ENCODE data around the gene PLCH2. TPM values are rescaled to one million over a fixed set of nuclear protein-coding genes. Genes with fewer than 3 reads are reported as not detected.

Gene PLCH2
- total RNA-seq, 4 donors from 2014 or later, result 1.00 to 7.3 (median 4.6) TPM

GRCh38 chr1:2471587-2472001 lies 4.5 kb upstream of the PLCH2 start:
- DNase-seq, result no peak

GRCh38 chr1:2472109-2472508 lies 4.0 kb upstream of the PLCH2 start:
- Histone ChIP-seq H3K4me3 (no peak overlapping the region), H3K9me3 (no peaks in the 10 kb centered on the region), H3K27ac (no peak overlapping the region), H3K4me1 (peaks cover 0 to 2% (median under 1%) of the 10 kb centered on the region in 4 donors), H3K36me3 (no peaks in the 10 kb centered on the region), H3K27me3 (peaks cover 30% of the 10 kb centered on the region)
- DNase-seq, result no peak
- in situ Hi-C loops (cut with MboI; ENCODE audit: low pct_ligation_motif_present in 1 of 4, low pct_unique_long_range_greater_than_20kb in 1 of 4, low sequenced_read_pairs in 3 of 4) (no loop called here), intact Hi-C loops (cut with DNase I; ENCODE audit: low total_unique reads) (no loop called here)
- 56% methylated on average over 17 of the region's 17 CpGs; no CpG with 5 or more reads in 1 of the 2 donors for WGBS, 2 donors (ENCODE audit: low coverage in 1 of 2)
- no peak for TF ChIP-seq CTCF (IDR thresholded peaks at IDR 0.05)
- no peak for TF ChIP-seq EP300 (IDR thresholded peaks at IDR 0.05; ENCODE audit: low read depth)
- TF ChIP-seq POLR2A (IDR thresholded peaks at IDR 0.05), result no peak
- TF ChIP-seq POLR2AphosphoS5 (IDR thresholded peaks at IDR 0.05), result no peak

More at GRCh38 chr1:2471587-2472001, 4.5 kb upstream of the PLCH2 start:
- Histone ChIP-seq H3K9me3 (no peaks in the 10 kb centered on the region), H3K4me1 (peaks cover 0 to 6% (median 2%) of the 10 kb centered on the region in 4 donors), H3K36me3 (no peaks in the 10 kb centered on the region), H3K27ac (no peak overlapping the region), H3K4me3 (no peak overlapping the region), H3K27me3 (peaks cover 35% of the 10 kb centered on the region)
- intact Hi-C loops (cut with DNase I; ENCODE audit: low total_unique reads) (no loop called here), in situ Hi-C loops (cut with MboI; ENCODE audit: low pct_ligation_motif_present in 1 of 4, low pct_unique_long_range_greater_than_20kb in 1 of 4, low sequenced_read_pairs in 3 of 4) (no loop called here)
- no peak for TF ChIP-seq POLR2A (IDR thresholded peaks at IDR 0.05)
- no peak for TF ChIP-seq POLR2AphosphoS5 (IDR thresholded peaks at IDR 0.05)
- no peak for TF ChIP-seq CTCF (IDR thresholded peaks at IDR 0.05)
- no peak for TF ChIP-seq EP300 (IDR thresholded peaks at IDR 0.05; ENCODE audit: low read depth)
- WGBS, 2 donors (ENCODE audit: low coverage in 1 of 2), result 75% methylated on average over 12 of the region's 15 CpGs; no CpG with 5 or more reads in 1 of the 2 donors

GRCh38 chr1:2472561-2473177 lies 3.4 kb upstream of the PLCH2 start:
- peaks cover 0 to 2% (median 1%) of the 10 kb centered on the region in 4 donors for H3K4me1 ChIP-seq
- H3K36me3 ChIP-seq, result no peaks in the 10 kb centered on the region
- no peaks in the 10 kb centered on the region for H3K9me3 ChIP-seq
- H3K27ac ChIP-seq, result no peak overlapping the region
- peaks cover 25% of the 10 kb centered on the region for H3K27me3 ChIP-seq
- in situ Hi-C loops (cut with MboI; ENCODE audit: low pct_ligation_motif_present in 1 of 4, low pct_unique_long_range_greater_than_20kb in 1 of 4, low sequenced_read_pairs in 3 of 4), result no loop called here
- no peak overlapping the region for H3K4me3 ChIP-seq
- WGBS, 2 donors (ENCODE audit: low coverage in 1 of 2), result 70% methylated on average over 25 of the region's 25 CpGs; no CpG with 5 or more reads in 1 of the 2 donors
- TF ChIP-seq EP300 (IDR thresholded peaks at IDR 0.05; ENCODE audit: low read depth) (no peak), POLR2AphosphoS5 (IDR thresholded peaks at IDR 0.05) (no peak), CTCF (IDR thresholded peaks at IDR 0.05) (no peak), POLR2A (IDR thresholded peaks at IDR 0.05) (no peak)
- intact Hi-C loops (cut with DNase I; ENCODE audit: low total_unique reads), result no loop called here
- DNase-seq, result no peak

GRCh38 chr1:2473198-2473597 lies 2.9 kb upstream of the PLCH2 start:
- DNase-seq, result no peak
- Histone ChIP-seq H3K4me3 (no peak overlapping the region), H3K27ac (no peak overlapping the region), H3K36me3 (no peaks in the 10 kb centered on the region), H3K9me3 (no peaks in the 10 kb centered on the region), H3K27me3 (peaks cover 19% of the 10 kb centered on the region), H3K4me1 (peaks cover 0 to 6% (median 5%) of the 10 kb centered on the region in 4 donors)
- TF ChIP-seq CTCF (IDR thresholded peaks at IDR 0.05) (no peak), EP300 (IDR thresholded peaks at IDR 0.05; ENCODE audit: low read depth) (no peak), POLR2A (IDR thresholded peaks at IDR 0.05) (no peak), POLR2AphosphoS5 (IDR thresholded peaks at IDR 0.05) (no peak)
- in situ Hi-C loops (cut with MboI; ENCODE audit: low pct_ligation_motif_present in 1 of 4, low pct_unique_long_range_greater_than_20kb in 1 of 4, low sequenced_read_pairs in 3 of 4) (no loop called here), intact Hi-C loops (cut with DNase I; ENCODE audit: low total_unique reads) (no loop called here)
- WGBS, 2 donors (ENCODE audit: low coverage in 1 of 2), result 97% methylated on average over 6 of the region's 13 CpGs; no CpG with 5 or more reads in 1 of the 2 donors

All from transverse colon (tissue), 4 donors.